AG04449 (cell line): Measurements from ENCODE around the gene TRIM36.

Experiments
- CTCF ChIA-PET: fragments of 350-600 bp; formaldehyde crosslinking; extraction: SDS; loops from one replicate; lab custom pipeline; 2021; ENCODE audit warnings: antibody characterized with exemption; lab: Yijun Ruan, JAX
- POLR2A ChIA-PET: fragments of 400-600, 350-600 bp; formaldehyde crosslinking; extraction: SDS; loops from one replicate; lab custom pipeline; 2020; ENCODE audit warnings: antibody characterized with exemption, inconsistent platforms; lab: Yijun Ruan, JAX
- DNase-seq: peaks from one replicate; pipeline ENCODE4 v3.0.0-alpha.2; 2010; ENCODE audit warnings: low read depth, low spot score
- H3K4me3 ChIP-seq: 2 replicates; pipeline ENCODE4 v1.5.1; 2011; ENCODE audit warnings: low read depth, mild to moderate bottlenecking, control low read depth, low read length
- TF ChIP-seq, protein P1 (sequence below): IDR thresholded peaks from one replicate; pipeline ENCODE4 v1.5.1; 2011; ENCODE audit warnings: mild to moderate bottlenecking, moderate library complexity, low read length, control low read depth, inconsistent platforms; ENCODE audit not compliant: insufficient read depth; ENCODE audit errors: missing control alignments

Gene TRIM36

DNA sequence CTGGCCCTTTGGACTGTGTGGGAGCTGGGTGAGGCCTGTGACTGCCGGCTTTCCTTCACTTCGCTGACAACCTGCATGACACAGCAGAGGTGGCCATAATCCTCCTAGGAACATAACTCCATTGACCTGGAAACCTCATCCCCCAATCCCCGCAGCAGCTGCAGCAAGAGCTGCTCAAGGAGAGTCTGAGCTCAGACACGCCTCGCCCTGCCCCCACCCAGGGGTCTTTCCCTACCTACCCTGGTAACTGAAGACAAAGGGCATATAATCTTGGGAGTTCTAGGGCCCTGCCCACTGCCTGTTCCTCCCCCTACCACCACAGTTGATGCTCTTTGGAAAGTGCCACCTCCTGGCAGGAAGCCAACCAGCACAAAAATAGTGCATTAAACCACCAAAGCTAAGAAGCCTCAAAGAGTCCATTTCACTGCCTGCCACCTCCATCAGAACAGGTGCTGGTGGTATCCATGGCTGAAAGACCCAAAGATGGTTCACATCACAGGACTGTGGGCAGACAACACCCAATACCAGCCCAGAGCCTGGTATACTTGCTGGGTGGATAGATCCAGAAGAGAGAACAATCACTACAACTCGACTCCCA is 18.4 kb downstream of the TRIM36 start:
- ChIA-PET POLR2A (interaction anchor here (0.6 kb wide), 1 partner anchor 1088 kb away, joined by 4 read pairs; no protein-coding TSS in a partner anchor), CTCF (no interaction called here)
- DNase-seq: no peak
- TF ChIP-seq, protein P1, sequence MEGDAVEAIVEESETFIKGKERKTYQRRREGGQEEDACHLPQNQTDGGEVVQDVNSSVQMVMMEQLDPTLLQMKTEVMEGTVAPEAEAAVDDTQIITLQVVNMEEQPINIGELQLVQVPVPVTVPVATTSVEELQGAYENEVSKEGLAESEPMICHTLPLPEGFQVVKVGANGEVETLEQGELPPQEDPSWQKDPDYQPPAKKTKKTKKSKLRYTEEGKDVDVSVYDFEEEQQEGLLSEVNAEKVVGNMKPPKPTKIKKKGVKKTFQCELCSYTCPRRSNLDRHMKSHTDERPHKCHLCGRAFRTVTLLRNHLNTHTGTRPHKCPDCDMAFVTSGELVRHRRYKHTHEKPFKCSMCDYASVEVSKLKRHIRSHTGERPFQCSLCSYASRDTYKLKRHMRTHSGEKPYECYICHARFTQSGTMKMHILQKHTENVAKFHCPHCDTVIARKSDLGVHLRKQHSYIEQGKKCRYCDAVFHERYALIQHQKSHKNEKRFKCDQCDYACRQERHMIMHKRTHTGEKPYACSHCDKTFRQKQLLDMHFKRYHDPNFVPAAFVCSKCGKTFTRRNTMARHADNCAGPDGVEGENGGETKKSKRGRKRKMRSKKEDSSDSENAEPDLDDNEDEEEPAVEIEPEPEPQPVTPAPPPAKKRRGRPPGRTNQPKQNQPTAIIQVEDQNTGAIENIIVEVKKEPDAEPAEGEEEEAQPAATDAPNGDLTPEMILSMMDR: no peak
- no peak overlapping the region for H3K4me3 ChIP-seq

DNA sequence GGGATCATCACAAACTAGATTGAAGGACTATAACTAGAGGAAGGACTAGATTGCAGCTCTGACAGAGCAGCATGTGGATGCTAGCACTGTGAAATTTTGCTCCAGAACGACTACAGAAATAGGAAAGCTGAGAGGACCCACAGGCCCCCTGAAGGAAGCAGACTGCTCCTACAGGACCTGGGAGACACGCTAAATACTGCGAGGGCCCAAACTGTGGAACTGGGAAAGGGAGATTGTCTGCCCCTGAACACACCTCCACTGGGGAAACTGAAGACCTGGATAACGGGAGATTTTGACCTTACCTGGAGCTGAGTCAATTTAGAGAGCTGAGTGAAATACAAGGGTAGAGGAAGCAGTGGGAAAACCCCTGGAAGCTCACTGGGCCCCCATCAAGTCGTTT is 19.2 kb downstream of the TRIM36 start:
- no peak overlapping the region for H3K4me3 ChIP-seq
- DNase-seq: no peak
- TF ChIP-seq, protein P1: no peak
- ChIA-PET CTCF (no interaction called here), POLR2A (no interaction called here)

GRCh38 chr5:115147052-115147451 is 22.7 kb downstream of the TRIM36 start:
- CTCF ChIA-PET: no interaction called here

DNA sequence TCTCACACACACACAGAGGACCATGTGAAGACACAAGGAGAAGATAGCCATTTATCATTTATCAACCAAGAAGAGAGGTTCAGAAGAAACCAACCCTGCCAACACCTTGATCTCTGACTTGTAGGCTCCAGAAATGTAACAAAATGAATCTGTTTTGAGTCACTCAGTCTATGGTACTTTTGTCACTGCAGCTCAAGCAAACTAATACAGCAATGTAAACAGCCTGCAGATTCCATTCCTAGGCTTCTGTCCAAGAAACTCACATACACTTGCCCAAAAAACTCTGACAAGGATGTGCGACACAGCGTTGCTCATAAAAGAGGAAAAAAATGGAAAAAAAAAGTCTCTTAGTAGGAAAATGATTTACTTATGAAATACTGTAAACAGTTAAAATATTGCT is 33.4 kb downstream of the TRIM36 start:
- TF ChIP-seq, protein P1: no peak
- CTCF ChIA-PET: no interaction called here
- H3K4me3 ChIP-seq: no peak overlapping the region
- POLR2A ChIA-PET: no interaction called here
- DNase-seq: no peak

More at GRCh38 chr5:115147052-115147451, 22.7 kb downstream of the TRIM36 start:
- TF ChIP-seq, protein P1: no peak
- no peak for DNase-seq
- no peak overlapping the region for H3K4me3 ChIP-seq
- POLR2A ChIA-PET: no interaction called here

DNA sequence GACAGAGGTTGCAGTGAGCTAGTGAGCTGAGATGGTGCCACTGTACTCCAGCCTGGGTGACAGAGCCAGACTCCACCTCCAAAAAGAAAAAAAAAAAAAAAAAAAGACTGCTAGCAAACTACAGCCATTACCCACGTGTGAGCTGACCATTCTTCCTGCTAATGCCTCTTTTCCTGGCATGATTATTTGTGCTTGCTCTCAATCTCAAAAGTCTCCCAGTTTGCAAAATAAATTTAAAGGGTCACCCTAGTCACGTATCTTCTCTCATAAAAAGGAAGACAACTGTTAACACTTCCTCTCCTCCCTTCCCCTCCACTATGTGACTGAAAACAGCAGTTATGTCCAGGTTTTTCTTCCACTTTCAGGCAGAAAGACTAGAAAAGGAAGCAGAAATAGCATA is 37.2 kb downstream of the TRIM36 start:
- no peak for DNase-seq
- ChIA-PET POLR2A (no interaction called here), CTCF (no interaction called here)
- TF ChIP-seq, protein P1: no peak
- H3K4me3 ChIP-seq: no peak overlapping the region

- TF ChIP-seq, protein P1: no peak
- CTCF ChIA-PET: no interaction called here
- POLR2A ChIA-PET: no interaction called here
- DNase-seq: no peak
- H3K4me3 ChIP-seq: no peak overlapping the region
Observed at GRCh38 chr5:115126303-115126702, 43.4 kb downstream of the TRIM36 start.
